HG03442 (cell line): ENCODE data around the gene PEPD.

ENCODE experiments used
- ATAC-seq: cut with Tn5 transposase; IDR thresholded peaks from one replicate; pipeline ENCODE4 v1.9.1; 2021; ENCODE audit warnings: mild to moderate bottlenecking, moderate library complexity; ENCODE audit not compliant: unreplicated experiment

PEPD gene

GRCh38 chr19:33461256-33462111 lies 60.1 kb downstream of the PEPD start:
- ATAC-seq: no peak

DNA sequence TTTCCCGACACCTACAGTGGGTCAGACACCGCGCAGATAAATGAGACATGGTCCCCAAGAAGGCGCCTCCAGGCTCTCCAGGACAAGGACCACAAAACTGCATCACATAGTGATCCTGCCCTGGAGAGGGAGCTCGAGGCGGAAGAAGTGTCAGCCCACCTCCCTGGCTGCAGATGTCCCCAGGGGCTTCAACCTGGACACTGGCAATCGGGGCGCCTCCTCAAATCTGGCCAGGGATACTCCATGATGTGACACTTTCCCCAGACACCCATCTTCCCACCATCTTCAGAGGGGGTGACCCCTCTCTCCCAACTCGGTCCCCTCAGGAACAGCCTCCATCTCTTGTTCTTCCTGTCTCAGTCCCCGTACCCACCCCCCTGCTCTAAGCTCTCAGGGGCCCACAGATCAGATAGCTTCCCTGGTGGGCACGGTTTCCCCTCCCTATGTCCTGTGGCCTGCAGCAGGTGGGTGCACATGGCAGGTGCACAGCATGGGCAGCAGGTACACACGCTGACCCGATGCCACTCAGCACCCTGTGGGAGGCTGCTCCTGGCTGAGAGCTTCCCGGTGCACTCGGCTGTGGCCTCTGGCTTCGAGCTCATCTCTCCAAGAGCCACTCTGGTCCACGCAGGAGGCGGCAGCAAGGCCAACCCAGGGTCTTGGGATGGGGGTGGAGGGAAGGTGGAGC lies 61.2 kb downstream of the PEPD start:
- no peak for ATAC-seq

- ATAC-seq: no peak
These were observed 62.1 kb downstream of the PEPD start for GRCh38 chr19:33459222-33460090.

DNA sequence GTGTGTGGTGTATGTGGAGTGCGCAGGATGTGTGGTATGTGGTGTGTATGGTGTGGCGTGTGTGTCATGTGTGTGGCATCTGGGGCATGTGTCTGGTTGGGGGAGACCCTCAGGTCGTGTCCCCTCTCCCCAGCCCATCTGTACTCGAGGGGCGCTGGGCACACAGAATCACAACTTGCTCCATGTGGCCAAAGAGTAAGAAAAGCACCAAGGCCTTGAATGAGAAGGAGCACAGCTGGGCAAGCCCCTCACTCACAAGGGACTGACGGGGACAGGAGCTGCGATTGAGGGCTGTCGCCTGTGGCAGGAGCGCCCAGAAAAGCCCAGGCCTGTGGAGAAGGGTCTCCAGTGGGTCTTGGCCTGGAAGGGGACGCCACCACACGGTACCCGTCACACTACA lies 62.8 kb downstream of the PEPD start:
- no peak for ATAC-seq

GRCh38 chr19:33458171-33458633 lies 63.4 kb downstream of the PEPD start:
- no peak for ATAC-seq

- ATAC-seq: no peak
These were observed 64.8 kb downstream of the PEPD start for GRCh38 chr19:33456845-33457220.

DNA sequence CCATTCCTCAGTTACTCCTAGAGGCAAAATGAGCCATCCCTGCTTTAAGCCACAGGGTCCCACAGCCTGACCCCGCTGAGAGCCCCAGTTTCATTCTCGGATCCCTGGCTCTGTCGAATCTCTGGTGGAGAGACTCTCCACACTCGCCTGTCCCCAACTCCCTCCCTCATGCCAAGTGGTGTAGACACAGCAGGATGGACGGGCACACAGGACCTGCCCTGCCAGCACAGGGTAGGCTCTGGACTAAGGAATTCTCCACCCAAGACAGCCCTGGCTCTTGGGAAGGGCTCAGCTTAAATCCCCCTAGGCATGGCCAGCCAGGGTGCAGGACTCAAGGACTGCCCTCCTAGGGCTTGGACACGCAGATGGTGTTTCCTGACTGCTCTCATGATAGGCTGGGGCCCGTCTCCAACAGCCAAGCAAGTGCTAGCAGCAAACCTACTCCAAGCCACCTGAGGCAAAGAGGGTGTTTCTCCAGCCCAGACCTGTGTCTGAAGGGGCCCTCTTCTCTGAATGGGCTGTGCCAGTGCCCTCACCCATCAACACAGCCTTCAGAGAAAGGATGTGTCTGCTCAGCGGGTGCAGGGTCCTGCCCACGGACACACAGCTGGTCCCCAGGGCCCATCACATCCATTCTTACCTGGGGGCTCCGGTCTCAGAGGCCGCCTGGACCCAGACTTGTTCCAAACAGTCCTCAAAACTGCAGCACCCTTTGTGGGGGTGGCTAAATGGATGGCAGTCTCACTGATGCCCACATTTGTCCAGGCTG lies 65.3 kb downstream of the PEPD start:
- no peak for ATAC-seq

DNA sequence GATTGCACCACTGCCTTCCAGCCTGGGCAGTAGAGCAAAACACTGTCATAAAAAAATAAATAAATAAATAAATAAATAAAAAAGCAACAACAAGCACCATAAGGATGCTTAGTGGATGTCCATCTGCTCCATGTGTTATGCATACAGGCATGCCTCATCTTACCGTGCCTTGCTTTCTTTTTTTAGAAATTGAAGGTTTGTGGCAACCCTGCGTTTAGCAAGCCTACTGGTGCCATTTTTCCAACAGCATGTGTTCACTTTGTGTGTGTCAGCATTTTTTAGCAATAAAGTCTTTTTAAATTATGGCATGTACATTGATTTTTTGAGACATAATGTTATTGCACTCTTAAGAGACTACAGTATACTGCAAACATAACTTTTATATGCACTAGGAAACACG lies 68.3 kb downstream of the PEPD start:
- ATAC-seq: no peak

DNA sequence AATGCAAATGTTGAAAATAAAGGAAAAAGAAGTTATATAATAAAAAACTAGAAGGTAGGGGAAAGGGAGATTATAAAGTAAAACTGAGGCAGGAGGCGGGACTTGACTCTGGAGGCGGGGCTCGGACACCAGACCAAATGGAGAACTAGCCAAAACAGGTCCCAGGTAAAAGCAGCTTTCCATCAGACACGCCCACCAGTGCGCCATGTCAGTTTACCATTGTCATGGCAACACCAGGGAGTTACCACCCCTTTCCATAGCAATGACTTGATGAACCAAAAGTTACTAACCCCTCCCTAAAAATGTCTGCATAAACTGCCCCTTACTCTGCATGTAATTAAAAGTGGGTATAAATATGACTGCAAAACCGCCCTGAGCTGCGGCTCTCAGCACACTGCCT lies 70.9 kb downstream of the PEPD start:
- ATAC-seq: no peak

DNA sequence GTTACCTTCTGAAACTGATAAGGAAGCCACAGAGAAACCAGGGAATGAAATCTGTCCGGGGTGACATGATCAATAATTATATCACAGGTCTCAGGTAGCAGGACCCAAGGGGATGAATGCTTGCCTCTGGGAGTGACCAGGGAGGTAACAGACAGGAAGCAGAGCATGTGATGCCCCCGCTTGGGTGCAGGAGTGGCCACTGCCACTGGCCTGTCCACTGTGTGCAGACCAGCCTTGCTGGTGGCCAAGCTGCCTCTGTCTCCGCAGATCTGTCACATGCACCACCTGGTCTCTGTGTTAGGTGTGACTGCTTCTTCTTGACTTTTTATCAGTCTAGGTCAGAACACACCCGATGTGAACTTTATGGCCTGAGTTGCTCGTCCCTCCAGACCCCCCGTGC lies 71.8 kb downstream of the PEPD start:
- no peak for ATAC-seq

DNA sequence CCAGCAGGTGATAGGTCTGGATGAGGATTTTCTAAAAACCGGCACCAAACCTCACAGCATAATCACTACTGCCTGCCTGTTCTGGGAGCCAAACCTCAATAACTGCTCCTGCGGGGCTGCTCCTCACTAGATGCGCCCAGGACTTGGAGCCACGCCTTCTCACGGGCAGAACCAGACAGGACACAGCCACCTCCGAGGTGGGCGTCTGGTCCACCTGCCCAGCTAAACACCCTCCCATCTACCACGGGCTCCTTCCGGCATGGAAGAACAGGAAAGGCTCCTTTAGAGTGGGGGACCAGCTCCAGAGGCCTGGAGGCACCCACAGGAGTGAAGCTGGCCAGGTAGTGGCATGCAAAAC lies 73.5 kb downstream of the PEPD start:
- no peak for ATAC-seq

DNA sequence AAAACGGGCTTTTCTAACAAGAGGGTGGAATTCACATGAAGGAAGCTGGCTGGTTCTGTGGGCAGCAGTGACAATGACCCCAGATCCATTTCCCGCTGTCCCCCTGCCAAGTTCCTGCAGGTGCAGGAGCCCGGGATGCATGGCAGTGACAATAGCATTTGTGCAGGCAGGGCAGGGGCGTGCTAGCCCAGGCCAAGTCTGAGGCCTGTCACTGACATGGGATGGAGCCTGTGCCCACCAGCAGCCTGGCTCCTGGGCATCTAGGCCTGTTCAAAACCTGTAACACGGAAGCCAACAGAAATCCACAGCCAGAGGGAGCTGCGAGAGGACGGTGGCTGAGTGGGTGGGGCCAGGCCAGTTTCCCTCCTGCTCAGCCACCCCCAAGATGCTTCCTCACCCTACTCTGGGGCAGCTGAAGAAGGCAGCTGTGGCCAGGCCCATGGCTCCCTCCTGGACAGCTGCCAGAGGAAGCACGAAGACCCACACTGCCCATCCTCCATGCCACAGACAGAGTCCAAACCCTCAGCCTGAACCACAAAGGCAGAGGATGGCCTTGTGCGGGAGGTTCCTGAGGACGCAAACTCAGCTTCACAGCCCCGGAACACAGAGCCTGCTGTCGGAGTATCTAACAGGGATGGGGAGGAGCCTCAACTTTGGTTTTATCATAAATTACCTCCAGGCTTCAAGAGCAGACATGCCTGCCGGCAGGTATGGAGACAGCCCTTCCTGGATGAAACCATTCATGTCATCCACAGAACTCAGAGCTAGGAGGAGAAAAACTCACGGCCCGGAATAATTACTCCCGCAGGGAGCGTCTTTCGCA lies 74.0 kb downstream of the PEPD start:
- ATAC-seq: no peak

- ATAC-seq: no peak
These were observed 75.0 kb downstream of the PEPD start for GRCh38 chr19:33446330-33447293.

GRCh38 chr19:33445442-33446329 lies 75.9 kb downstream of the PEPD start:
- ATAC-seq: no peak

- ATAC-seq: no peak
These were observed 76.8 kb downstream of the PEPD start for GRCh38 chr19:33444562-33445441.

DNA sequence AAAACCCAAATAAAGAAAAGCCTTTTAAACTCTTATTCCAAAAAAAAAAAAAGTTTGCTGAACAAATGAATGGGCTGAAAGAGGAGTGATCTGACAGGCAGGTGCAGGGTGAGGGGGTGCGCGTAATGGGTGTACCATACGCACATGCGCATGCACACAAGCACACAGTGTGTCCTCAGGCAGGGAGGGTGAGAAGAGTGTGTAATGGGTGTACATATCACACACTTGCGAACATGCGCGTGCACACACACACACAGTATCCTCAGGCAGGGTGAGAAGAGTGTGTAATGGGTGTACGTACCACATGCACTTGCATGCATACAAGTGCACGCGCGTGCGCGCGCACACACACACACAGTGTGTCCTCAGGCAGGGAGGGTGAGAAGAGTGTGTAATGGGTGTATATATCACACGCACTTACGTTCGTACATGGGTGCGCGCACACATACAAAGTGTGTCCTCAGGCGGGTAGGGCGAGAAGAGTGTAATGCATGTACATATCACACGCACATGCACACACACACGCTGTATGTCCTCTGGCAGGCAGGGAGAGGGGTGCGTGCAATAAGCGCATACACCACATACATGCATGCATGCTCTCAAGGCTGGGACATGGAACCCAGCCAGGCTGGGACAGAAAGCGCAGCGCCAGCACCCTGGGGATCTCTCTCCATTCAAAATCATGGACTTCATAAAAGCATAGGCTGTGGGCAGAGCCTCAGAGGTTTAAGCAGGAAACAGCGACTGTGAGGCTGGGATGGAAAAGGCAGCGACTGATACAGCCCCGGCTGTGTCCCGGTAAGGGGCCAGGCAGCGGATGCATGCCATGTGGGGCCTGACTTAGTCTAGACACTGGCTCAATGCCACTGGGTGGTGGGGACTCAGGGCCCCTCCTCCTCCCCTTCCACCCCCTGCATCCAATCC lies 77.7 kb downstream of the PEPD start:
- no peak for ATAC-seq
